Stimulated activated CD4-positive, alpha-beta T cell treated with anti-CD3 and anti-CD28 coated beads, Interleukin-1b, Interleukin-23, amount 100 ng/mL, for 24 hours (primary cell): Measurements from ENCODE around the gene FAM162B.
"Not testable (repeated sequence)": the region's sequence is repeated elsewhere in the genome, so short reads cannot be mapped to it uniquely, and the experiment has no call there.

Experiments
- DNase-seq, 4 experiments: peaks; one replicate each; pipeline ENCODE4 v3.0.0-alpha.2; 2020; ENCODE audit warnings: low read depth in 4 of 4, low spot score in 1 of 4

FAM162B gene

DNA sequence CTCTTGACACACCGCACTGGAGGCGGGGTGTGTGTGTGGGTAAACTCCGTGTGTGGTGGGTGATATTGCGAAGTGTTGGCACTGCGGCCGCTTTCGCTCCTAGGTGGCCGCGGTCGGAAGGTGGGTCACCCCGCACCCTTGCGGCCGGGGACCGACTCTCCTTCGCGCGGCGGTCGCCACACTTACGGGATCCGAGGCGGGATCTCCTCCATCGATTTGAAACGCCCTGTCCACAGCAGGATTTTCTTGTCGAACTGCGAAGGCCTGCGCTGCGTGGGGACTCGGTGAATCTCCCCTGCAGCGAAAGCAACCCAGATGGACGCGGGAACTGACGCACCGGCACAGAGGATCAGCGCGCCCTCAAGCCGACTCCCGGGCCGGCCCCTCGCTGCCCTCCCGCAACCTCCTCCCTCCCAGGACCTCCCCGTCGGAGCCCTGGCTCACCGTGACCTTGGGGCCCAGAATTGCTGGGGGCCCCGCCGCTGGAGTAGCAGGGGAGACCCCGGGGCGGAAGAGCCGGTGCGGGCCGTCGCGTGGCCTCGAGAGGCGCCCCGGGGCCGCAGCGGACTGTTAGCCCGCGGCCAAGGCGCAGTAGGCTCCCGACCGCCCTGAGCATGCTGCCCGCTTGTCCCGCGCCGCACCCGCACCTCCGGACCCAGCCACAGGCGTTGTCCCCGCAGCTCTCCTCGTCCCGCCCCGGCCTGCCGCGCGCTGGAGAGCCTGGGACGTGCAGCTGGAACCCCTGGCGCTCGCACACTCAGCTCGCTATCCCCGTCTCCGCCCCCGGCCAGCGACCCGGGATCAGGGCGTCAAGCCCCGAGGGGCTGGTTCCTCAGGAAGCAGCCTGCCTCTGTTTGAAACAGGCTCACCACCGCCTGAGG, at the start of gene FAM162B:
Gene FAM162B, minus strand, starts transcription at position 759 of the 881 bp plus-strand sequence. Its CDS starts 143 bp downstream, at position 616.
- DNase-seq, result no peak

DNA sequence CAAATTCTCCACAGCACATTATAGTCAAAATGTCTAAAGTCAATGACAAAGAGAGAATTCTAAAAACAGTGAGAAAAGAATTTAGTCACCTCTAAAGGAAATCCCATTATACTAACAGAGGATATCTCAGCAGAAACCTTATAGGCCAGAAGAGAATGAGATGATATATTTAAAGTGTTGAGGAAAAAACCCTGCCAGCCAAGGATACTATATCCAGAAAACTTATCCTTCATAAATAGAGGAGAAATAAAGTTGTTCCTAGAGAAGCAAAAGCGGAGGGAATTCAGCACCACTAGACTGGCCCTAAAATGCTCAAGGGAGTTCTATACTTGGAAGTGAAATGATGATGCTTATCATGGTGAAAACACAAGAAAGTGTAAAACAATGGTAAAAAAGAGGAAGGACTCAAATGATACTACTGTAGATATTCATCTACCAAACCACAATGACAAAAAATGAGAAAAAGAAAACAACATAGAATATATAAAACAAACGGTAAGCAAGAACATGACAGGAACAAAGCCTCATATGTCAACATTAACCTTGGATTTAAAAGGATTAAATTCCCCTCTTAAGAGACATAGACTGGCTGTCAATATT, 46.6 kb upstream of the FAM162B start:
- DNase-seq, result no peak

DNA sequence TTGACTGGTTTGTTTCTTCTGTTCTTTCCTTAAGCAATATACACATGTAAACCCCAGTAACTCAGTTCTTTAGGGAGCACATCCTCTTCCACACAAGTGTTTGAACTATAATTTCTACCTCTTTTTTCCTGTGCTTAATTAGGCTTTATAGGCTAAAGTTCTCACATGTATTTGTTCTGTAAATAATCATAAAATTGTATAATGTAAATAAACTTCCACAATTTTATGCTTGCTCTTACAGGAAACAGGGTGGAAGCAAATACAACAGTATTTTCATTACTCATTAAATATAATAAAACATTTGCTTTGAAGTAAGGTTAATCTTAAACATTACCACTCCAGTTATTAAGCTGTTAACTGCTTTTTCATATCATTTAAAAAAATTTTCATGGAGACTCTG, 36.5 kb upstream of the FAM162B start:
- DNase-seq, result no peak

DNA sequence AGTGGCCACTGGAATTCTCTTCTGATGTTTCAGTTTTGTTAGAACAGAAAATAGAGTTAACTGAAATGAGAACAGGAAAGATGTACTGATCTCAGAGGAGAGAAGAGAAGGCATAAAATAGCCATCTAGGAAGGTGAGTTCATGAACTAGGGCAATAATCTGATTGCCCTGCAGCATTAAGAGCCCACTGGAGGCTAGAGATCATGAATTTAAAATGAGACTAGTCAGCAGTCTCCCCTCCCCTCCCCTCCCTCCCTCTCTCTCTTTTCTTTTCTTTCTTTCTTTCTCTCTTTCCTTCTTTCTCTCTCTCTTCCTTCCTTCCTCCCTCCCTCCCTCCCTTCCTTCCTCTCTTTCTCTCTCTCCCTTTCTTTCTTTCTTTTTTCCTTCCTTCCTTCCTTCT, 34.4 kb upstream of the FAM162B start:
- DNase-seq, result no peak

DNA sequence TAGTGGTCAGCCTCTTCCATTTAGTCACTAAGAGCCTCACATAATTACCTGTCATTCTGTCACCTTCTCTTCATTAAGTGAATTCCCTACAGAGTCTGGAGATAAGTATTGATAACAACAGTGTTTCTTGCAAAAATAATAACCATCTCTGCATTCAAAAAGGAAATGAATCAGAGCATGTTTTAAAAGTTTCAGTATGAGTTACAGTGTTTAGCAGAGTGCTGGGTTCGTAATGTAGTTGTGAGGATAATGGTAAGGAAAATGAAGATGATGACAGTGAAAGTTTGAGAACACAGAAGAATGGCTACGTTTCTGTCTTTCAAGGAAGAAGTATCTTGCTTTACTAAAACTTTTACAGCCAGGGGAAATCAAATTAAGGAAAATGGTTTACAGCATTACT, 32.1 kb upstream of the FAM162B start:
- no peak for DNase-seq

DNA sequence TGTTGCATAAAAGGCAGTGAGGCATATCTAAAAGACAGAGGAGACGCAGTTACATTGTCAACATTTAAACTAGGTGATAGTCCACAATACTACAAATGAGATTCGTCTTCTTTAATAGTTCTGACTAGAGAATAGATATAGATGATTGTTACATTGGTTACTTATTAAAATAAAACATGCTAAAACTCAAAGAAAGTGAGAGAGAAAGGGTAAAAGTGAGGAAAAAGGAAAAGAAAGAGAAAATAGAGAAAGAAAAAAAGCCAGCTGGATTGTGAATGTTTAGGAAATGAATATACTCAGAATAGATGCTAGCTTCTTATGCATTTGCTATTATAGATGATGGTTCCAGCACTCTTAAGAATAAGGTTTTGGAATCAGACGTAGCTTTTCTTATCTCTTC, 27.7 kb upstream of the FAM162B start:
- DNase-seq, result no peak

DNA sequence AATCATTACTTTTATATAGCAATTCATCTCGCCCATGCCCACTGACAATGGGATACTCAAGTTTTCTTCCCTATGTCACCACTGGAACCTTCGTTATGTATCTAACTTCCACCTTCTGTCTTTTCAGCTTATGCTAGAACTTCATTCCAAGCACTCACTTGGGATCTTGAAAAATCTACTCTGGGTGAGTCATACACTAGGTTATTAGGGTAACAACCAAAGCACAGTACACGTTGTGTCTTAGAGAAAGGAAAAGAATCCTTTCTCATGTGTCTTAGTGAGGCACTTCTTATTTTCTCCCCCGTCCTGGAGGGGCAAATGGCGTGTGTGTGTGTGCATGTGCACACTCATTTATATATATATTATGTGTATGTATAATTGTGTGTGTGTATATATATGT, 18.3 kb upstream of the FAM162B start:
- DNase-seq, result no peak

DNA sequence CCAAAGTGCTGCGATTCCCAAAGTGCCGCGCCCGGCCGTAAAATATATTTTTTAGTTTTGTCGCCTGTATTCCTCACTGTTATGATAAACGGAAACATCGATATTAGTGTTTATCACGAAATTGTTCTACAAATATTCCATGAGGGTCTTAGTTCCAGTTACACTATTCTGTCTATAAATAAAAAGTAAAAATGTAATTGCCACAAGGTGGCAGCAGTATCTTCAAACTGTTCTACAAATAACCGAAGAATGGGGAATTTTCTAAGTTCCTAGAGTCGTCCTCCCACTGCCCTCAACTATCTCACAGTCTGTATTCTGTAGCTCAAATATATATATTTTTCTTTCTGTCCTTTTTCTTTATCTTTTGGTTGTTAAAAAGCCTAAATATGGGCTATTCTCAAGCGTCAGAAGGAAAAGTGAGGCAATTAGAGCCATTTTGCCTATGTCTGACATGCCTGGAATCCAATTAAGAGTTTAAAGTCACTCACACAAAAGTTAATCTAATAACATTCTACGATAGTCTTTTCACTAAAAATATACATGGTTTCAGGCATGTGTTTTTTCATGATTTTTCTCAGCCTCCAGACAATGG, 14.2 kb upstream of the FAM162B start:
- DNase-seq, result no peak

DNA sequence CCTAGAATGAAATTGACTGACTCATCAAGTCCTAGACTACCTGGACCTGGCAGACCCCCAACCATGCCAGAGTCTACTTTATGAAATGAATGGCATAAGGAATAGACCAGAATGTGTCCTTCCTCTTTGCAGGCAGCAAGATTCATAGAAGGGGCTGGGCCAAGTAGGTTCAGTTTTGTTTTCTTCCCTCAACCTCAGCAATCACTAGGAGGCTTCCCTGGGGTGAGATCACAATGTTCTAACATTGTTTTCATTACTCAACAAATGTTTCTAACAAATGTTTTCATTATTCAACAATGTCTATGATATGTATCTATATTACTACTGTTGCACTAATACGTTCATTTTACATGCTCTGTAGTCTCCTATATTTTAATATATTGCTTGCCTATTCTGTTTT, 8.4 kb upstream of the FAM162B start:
- no peak for DNase-seq

DNA sequence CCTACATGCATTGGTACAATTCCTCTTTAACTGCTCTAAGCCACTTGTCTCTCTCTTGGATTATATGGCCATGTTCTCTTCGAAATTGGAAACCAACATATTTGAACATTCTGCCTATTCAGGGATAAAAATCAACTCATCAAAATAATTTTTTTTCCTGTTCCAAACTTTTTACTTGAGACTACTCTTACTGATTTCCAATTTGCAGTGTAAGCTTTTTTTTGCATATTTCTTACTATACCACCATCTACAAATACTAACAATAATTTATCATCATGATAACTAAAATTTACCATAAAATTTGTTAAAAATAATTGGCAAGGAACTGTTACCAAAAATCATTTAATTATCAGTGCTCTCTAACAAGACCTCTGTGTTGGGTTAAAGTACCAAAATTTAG, 6.9 kb upstream of the FAM162B start:
- no peak for DNase-seq

DNA sequence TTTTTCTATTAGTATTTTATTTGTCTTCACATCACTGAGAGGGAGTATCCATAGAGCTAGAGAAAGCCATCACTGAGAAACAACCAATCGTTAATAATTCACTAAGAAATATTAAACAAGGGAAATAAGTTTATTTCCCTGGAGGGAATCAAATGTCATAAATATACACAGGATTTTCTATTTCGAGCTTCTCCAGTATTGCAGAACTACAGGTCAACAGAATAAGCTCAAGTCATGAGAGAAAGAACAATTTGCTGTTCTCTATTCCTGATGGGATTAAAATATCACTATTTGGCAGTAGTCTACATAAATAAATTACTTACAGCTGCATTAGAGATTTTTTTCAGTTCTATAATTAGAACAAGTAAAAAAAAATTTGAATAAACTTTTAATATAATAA, 2.2 kb upstream of the FAM162B start:
- DNase-seq, result no peak

DNA sequence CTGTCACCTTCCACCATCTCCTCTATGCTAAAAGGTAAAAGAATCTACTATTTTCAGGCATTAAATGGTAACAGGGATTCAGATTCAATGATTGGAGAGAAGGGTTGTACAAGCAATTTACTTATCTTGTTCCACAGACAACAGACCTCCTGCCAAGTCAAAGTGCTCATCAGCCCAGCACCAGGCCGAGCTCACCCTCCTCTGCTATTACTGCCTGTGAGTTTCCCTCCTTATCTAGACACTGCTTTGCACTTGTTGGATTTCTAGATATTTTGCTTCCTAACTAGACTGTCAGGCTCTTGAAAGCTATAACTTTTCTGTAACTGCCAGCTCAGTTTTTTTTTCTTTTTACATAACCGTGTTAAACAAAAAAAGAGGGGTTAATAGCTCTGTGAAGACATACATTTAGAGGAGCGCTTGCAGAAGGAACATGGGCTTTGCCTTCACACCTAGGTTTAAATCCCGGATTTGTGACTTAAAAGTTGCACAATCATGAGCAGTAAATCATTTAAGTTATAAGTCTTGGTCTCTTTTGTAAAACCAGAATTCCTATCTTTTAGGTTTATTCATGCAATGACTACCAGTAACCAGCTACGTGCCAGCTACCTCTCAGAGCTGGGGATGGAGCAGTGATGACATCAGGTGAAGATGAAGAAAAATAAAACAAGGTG, 1.1 kb upstream of the FAM162B start:
- no peak for DNase-seq

DNA sequence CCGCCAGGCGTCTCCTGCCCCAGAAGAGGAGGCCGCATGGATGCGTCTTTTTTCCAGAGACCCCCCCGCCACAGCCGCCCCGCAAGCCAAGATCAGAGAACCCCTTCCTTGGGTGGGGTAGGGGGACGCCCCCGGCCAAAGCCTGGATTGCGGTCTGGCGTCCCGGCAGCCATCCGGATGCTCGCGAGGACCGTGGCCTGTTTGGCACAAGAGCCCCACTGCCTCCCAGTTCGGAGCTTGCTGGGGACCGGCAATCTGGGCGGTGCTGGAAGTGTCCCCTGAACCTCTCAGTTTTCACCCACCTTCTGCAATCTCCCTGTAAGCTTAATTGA, 924 bp downstream of the FAM162B start:
- no peak for DNase-seq

DNA sequence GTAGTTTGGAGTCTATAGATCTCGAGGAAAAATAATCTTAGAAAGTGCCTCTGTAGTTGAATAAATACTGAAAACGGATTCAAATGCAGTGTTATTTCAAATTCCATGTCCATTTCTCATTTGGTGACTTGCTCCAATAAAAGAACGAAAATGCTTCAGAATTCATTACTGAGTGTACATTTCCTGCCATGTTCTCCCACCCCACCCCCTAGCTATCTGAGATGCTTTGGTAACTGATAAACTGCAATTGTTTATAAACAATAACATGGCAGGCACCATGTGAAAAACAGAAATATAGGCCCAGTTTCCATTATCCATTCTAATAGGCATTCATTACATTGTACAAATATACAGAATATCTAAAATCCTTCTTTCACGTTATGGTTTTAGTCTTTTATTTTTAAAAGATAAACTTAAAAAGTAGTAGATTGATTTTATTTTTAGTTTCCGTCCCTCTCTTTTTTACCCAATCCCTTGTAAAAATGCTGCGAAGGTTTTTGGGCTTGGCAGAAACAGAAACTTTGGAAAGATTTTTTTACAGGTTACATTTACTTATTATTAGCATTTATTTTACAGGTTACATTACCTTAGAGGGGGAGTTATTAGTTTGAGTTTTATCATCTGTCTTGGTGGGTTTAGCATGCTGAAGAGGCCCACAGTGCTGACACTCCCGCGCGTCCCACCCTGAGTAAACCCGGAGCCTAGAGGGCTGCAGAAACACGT, 1.5 kb downstream of the FAM162B start:
- no peak for DNase-seq

DNA sequence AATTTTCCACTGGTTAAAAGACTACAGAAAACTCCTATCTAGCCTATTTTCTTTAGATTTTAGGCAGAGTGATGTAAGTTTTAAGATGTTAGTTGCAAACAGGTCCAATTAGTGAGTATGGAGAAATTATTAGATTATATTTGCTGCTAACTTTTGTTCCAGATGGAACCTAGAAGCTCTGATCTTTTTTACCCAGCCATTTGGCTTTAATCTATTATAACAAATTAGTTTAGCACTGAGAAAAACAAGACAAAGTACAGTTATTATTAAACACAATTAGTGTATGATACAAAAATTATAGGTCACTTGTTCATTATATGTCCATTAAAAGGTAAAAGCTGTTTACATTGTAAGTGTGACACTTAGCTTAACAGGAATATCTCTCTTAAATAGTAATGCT, 2.5 kb downstream of the FAM162B start:
- DNase-seq, result no peak

DNA sequence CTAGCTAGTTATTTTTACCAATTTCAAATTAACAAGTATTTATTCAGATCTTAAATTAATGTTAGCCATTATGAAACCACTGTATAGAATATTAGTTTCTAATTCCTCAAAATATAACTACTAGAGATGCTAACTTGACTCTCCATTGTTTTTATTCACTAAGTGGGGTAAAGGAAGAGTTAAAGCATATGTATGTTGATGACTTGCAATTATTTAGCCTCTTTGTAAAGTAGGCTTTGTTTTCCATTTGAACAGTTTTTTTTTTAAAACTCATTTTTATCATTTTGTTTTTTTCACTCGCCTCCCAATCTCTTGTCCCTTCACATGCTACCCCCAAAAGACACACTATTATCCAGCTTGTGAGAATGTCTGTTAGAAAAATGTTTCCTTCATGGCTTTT, 3.3 kb downstream of the FAM162B start:
- no peak for DNase-seq

DNA sequence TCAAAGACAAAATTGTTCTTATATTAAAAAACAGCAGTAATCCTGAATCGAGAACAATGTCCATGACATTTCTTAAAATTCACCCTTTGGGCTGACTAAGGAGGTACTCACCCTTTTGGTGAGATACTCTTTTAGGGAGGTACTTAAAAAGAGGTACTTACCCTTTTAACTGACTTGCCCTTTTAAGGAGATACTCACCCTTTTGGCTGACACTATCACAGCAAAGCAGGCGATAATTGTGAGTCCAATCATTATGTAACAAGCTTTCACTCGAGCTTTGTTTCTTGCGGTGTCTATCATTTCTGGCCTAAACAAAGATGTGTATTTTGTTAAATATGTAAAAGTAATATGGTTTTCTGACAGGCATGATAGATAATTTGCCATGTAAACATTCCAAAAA, 3.7 kb downstream of the FAM162B start:
- no peak for DNase-seq

DNA sequence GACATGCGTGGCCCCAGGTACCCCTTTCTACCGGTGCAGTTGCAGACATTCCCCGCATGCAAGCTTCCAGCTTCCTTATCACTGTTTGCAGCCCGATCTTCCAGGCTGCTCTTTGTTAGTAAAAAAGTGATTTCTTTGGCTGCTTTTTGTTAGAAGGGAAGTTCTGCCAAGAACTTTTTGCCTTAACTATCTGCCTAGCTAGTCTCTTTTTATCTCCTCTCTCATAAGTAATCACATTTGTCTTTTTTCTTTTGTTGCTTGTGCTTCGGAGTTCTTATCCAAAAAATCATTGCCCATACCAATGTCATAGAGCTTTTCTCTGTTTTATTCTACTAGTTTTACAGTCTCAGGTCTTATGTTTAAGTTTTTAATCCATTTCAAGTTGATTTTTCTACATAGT, 20.3 kb downstream of the FAM162B start:
- no peak for DNase-seq

DNA sequence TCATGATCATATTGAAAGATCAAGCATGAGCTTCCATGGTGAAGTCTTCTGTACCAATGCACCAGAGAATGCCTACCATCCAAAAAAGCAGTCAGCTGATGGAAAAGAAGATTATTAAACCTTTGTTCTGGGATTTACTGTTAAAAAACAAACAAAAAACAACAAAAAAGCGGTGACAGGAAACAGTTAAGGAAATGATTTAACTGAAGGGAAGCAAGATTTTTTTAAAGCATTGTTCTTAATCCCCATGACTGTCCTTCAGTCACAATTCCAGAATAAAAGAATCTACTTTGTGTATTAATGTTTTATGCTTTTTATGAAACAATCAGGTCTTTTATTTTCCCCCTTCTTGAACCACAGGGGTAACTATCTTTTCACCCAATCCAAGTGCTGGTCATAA, 23.9 kb downstream of the FAM162B start:
- no peak for DNase-seq

DNA sequence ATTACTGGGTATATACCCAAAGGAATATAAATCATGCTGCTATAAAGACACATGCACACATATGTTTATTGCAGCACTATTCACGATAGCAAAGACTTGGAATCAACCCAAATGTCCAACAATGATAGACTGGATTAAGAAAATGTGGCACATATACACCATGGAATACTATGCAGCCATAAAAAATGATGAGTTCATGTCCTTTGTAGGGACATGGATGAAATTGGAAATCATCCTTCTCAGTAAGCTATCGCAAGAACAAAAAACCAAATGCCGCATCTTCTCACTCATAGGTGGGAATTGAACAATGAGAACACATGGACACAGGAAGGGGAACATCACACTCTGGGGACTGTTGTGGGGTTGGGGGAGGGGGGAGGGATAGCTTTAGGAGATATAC, 25.0 kb downstream of the FAM162B start:
- DNase-seq, result not testable (repeated sequence)

DNA sequence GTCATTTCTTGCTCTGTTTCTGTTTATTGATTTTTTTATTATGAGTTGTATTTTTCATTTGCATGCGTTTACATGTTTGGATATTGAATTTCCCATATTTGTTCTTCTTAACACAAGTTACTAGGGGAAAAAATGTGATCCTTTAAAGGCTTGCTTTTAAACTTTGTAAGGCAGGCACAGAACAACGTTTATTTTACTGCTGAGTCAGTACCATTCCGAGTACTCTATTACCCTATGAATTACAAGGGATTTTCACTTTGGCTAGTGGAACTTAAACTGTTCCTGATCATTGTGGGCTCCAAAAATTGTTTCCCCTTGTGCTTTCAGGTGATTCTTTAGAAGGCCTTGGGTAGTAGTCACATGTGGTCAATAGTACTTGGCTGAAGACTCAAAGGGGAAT, 28.5 kb downstream of the FAM162B start:
- no peak for DNase-seq
